ENCODE data around the gene MLYCD.

MLYCD gene

DNA sequence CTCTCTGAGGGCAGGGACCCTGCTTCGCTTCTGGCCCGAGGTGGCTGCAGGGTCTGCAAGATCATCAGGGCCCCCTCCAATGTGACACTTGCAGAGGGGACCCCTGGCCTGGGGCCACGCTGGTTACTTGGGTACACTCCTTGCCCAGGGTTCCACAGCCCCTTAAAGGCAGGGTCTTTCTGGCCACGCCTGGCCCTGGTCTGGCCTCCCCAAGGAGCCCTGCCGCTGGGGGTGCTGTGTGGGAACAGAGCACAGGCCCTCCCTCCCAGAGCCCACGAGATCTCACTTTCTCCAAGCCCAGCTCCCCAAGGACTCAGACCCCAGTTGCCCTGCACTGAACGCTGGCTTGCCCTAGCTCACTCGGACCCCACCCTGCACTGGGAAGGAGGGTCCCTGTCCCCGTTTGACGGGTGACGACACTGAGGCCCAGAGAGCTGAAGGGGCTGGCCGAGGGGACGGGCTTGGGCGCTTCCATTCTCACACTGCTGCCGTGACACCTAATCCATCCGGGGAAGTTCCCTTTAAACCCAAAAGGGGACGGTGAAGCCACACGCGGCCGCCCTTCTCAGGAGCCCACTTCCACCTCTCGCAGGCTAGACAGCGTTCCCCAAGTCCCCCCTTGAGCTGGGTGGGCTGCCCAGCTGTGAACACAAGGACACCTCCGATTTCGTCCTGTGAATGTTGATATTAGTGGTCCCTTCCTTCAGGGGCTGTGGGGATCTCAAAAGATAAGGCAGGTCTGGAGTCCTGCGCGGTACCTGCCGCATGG lies 27.2 kb downstream of the MLYCD start:
- DNase-seq (ENCODE audit: low spot score), result no peak

DNA sequence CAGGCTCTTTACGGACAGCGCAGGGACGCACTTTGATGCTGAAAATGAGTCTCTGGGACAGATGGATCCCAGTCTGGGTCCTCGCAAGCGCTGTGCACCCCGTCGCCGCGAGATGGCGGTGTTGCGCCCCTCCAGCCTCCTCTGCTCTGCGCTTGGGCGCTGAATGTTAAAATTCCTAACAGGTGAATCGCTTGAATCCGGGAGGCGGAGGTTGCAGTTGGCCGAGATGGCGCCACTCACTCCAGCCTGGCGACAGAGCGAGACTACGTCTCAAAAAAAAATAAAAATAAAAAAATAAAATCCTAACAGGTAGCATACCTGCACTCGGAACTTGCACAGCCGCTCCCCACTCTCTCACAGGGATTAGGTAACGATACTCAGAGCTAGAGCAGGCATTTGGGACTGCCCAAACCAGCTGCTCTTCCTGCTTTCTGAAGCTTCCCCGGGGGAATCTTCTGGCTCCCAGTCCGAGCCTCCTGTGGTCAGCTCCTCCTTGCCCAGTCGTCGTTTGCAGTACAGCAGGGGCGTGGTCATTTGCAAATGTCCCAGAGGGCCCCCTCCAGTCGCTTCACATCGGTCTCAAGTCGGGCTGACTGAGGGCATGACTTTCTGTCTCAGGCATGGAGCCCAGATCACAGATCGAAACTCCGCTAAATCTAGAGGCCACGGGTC lies 27.9 kb downstream of the MLYCD start:
- peak; percentile 93 for DNase-seq (ENCODE audit: low spot score)

DNA sequence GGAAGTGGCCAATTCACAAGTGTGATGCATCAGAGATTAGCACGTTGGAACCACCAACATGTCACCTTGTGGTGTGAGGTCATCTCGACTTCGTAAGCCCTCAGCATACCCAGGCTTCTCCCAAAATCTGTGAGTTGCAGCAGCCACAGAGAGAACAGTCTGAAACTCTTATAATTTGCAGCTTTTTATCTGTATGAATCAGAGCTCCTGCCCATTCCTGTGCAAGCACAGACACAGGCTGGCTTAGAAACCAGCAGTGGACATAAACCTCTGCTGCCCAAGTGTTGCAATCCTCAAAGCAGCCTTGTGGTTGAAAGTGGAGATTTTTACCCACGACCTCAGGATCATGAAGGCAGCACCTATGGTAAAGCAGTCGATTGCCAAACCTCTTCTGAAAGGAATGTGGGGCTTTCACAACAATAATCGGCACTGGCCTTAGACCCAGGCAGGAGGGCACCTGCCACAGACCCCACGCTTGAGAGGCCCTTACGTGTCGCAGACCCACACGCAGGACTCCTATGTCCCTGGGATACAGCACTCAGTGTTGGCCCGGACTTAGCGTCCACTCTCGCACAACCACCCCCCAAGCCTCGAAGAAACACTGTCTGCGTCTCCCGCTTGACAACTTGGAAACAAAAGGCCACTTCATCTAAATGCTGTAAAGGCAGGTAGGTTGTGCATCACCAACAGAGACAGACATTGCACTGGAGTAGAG lies 29.6 kb downstream of the MLYCD start:
- DNase-seq (ENCODE audit: low spot score), result peak; percentile 84

DNA sequence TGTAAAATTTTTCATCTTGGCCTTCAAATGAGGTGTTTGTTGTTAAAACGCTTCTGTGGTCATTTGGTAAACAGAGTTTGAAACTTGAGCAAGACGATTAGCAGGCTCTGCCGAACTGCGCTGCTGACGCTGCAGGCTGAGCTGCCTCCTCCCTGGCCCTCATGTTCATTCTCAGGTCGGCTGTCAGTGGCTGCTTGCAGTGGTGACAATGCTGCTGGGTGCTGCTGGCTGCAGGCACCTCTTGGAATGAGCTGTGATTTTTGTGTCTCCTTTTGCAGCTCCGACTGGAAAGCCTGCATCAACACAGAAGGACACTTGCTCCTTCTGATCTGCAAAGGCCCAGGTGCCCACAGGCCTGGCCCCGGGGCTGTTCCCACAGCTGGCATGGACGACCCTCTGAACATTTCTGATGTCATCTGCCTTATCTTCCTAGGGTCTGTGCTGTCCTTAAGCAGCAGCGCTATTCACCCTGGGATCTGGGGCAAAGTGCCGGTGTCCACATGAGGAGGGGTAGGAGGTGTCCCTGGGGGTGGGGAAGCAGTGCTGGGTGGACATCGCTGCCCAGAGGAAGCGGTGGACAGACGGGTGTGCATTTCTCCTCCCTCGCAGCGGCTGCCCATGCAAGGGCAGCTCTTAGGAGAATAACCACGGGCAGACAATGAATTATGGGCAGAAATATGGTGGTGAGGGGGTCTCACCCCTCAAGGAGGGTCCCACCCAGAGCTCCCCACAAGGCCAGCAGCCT lies 31.1 kb downstream of the MLYCD start:
- DNase-seq (ENCODE audit: low spot score), result no peak

DNA sequence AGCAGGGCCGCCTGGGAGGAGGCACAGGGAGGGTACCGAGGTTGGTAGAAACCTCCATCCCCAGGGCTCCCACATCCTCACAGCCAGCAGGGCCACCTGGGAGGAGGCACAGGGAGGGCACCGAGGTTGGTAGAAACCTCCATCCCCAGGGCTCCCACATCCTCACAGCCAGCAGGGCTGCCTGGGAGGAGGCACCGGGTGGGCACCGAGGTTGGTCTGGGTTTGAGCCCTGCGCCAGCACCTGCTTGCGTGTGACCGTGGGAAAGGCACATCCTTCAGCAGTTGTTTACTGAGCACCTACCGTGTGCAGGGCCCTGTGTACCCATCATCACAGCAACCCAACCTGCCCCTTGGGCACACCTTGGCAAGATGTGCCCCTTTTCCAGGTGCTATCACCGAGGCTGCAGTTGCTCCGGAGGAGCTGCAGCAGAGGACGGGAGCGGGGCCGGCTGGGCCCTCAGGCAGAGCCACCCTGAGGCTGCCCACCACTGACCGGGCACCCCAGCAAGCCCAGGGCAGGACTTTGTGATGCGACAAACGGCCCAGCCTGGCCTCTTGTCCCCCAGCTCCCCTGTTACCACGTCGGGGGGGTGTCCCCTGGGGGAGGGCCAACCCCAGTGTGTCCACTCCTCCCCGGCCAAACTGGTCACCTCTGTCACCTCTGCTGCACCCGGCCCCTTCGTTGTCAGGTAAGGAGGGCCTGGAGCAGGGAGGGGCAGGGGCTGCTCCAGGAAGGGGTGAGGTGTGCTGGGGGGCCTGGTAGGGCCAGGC lies 32.0 kb downstream of the MLYCD start:
- no peak for DNase-seq (ENCODE audit: low spot score)

DNA sequence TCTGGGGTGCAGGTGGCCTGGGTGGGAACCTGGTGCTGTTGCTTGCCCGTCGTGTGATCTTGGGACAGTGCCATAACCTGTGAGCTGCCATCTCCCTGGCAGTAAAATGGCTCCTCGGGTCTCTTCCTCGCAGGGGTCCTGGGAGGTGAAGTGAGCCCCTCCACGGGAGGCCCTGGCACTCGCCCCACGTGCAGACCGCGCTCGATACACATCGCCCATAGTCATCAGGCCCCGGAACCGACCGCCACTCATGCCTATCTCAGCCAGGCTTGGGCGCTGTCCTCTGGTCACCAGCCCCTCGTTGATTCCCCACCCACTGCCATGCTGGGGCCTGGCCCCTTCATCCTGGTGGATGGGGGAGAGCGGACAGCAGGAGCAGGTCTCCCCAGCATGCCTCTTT lies 32.6 kb downstream of the MLYCD start:
- no peak for DNase-seq (ENCODE audit: low spot score)

DNA sequence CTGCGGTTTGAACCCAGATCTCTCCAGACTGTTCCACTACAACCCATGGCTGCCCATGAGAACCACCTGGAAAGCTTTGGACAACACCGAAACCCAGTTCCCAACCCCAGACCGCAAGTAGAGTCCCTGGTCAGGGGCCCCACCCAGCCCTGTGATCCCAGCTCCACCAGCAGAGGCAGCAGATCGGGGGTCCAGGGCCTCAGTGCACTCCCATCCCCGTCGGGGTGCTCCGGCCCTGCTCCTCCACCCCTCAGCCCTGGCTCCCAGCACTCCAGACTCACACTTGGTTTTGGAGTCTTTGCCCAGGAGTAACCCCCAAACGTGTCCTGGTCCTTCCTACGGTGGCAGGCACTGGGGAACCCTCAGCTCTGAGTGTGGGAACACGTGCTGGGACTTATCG lies 33.4 kb downstream of the MLYCD start:
- no peak for DNase-seq (ENCODE audit: low spot score)

DNA sequence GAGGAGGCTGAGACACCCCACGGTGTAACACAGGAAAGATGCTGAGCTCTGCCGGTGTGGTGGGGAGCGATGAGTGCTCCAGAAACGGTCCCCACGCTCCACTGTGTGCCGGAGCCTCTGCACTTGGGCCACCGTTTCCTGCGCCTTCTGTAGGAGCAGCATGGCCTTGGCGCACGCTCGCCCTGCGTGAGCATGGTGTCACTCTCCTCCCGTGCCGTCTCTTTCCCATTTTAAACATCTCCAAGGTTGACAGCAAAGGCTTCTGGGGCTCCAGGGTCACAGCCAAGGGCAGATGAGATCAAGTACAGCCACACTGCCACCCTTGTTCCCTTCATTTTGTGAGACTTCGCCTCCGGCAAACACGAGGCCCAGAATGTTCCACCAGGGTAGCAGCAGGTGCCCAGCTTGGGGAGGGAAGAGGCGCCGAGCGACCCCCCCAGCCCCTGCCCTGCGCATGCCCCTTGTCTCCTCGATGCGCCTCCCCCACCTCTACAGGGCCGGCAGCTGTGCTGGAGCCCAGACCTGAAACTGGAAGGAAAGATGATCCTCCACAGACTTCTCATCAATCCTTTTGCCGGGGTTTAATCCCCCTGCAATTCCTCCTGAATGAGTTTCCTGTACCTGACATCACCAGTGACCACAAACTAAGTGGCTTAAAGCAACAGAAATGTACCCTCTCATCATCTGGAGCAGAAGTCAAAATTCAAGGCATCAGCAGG lies 34.2 kb downstream of the MLYCD start:
- DNase-seq (ENCODE audit: low spot score), result no peak

DNA sequence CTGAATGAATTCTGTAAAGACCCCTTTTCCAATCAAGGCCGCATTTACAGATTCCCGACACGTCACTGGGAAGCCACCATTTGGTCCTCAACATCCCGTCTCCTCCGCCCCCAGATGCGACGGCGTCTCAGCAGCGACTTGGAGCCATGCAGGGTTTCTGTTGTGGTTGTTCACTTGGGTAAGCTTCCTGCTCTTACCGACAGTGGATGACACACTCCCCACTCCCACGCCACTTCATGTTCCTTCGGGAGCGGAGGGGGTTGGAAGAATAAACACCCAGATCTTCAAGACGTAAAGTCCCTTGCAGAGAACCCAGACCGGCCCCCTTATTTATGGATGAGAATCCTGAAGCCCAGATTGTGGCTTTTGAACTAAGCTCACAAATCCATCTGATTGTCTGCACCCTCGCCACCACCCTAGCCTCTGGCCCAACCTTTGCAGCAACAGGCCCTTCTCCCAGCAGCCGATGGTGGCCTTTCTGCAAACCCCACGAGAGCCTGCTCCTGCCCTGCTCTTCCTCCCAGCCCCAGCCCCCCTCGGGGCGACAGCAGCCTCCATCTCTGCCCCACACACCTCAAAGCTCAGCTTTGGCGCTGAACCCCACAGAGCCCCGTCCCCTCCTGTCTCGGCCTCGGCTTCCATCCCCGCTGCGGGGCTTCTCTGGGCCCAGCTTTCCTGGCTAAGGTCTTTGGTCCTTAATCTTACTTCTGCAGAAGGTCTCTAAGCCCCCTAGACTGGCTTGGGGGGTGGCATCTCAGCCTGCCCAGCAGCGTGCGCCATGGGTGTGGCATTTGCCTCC lies 35.2 kb downstream of the MLYCD start:
- DNase-seq (ENCODE audit: low spot score), result peak; percentile 56

DNA sequence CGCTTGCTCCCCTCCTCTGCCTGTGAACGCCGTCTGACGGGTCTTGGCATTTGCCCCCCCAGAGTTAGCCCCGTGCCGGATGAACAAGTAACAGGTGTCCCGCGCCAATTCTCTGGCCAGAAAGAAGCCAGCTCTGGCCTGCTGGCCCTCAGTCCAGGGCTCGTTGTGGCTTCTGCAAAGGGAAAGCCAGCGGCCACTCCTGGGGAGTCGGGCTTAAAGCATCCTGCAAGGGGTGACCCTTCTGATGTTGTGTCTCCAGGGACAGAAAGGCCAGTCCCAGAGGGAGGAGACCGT lies 35.7 kb downstream of the MLYCD start:
- no peak for DNase-seq (ENCODE audit: low spot score)

DNA sequence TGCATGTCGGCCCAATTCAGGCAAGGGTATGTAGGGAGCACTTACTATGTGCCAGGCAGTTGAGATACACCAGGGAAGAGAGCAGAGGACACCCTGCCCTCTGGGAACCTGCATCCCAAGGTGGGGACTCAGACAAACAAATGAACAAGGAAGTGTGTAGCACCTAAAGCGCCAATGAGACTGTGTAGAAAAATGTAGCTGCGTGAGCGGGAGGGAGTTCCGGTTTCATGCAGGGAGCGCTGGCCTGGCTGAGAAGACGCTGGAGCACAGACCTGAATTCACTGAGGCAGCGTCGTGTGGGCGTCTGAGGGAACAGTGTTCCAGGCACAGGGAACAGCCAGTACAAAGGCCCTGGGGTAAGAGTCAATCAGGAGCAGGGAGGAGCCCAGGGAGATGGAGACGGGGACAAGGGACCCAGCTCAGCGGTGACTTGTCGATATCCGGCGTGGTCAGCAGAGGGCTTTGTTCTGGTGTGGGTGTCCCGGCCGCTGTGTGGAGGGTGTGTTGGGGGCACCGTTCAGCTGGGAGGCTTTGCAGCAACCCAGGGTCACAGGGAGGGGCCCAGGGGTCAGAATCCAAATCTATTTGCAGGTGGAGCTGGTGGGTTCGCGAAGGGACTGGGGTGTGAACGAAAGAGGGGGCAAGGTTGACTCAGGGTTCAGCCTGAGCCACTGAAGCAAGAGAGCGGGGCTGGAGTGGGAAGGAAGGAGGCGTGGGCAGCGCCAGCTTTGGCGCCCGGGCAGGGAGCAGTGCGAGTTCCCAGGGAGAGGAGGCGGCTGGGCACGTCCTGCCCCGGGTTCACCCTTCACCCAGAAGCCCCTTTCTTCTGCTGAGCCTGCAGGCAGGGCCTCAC lies 36.3 kb downstream of the MLYCD start:
- no peak for DNase-seq (ENCODE audit: low spot score)

DNA sequence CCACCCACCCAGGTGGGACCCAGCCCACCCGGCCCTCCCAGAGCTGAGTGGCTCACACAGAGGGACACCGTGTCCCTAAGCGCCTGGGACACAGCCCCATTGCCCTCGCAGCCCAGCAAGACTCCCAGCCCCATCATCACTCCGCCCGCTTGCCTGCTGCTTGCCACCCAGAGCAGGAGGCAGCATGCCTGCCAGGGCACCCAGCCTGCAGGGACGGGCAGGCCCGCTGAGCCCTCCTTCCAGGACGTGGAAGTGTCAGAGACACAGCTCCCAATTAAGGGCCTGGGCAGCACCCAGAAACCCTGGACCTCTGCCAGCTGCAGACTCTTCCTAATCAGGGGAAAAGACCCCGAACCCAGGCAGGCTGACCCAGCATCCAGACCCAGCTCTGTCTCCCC lies 36.9 kb downstream of the MLYCD start:
- no peak for DNase-seq (ENCODE audit: low spot score)

DNA sequence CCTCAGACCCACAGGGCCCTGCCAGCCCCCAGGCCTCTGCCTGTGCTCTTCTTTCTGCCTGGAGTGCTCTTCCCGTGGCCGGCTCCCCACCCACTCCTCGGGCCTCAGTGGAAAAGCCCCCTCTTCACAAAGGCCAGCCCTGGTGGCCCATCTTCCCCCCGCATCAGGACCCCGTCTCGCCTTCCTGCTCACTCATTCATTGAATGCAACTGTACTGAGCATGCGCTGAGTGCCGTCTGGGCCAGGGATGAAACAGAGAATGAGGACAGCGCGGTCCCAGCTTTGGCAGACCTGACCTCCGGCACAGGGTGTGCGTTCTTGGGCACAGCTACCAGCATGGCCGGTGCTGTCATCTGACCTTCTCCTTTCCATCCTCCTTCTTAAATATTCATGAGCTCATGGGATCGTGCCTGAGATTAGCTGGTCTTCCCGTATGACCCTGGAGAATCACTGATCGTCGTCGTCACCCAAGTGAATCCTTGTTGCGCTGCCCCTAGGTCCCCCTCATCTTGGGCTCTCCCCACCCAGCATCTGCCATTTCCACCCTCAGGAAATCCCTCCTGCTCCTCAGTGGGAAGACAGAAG lies 37.8 kb downstream of the MLYCD start:
- DNase-seq (ENCODE audit: low spot score), result no peak

DNA sequence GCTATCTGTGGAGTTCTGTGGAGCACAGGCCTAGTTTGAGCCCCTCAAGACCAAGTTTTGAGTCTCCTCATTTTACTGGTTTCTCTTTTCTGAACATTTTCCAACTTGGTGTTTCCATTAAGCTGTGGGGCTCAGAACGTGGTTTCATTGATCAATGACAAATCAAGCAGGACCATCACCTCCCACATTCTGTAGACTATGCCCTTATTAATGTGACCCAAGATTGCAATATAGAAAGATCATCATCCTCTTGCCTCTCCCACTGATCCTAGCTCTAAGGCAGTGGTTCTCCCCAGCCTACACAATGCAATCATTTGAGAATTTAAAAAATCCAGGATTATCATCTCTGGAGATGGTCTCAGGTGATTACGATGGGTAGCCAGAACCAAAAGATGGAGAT lies 38.4 kb downstream of the MLYCD start:
- DNase-seq (ENCODE audit: low spot score), result no peak

DNA sequence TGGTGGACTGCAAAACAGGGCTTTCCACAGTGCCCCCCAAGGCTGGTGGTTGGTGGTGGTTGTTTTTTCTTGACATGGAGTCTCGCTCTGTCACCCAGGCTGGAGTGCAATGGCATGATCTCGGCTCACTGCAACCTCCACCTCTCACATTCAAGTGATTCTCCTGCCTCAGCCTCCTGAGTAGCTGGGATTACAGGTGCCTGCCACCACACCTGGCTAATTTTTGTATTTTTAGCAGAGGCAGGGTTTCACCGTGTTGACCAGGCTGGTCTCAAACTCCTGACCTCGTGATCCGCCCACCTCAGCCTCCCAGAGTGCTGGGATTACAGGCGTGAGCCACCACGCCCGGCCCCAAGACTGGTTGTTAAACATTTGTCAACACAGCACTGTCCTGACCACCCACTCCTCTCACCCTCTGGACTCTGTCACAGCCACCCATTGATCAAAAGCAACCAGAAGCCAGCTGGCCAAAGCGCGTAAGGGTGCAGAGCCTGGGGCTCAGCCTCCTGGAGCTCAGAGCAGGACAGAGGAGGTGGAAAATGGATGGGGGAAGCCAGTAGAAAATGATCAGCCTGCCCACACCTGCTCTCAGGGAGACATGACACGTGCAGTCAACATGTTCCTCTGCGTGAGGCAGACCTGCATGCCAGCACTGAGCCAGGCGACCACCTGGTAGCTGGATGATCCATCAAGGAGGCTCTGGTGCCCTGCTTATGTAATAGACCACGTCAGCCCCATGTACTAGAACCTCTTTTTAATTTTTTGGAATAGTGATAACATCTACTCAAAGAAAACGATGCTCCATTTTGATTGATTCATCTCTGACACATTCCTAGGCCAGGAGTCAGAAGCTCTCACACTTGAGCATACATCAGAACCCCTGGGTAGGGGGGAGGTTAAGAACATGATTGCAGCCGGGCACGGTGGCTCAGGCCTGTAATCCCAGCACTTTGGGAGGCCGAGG lies 39.3 kb downstream of the MLYCD start:
- no peak for DNase-seq (ENCODE audit: low spot score)

DNA sequence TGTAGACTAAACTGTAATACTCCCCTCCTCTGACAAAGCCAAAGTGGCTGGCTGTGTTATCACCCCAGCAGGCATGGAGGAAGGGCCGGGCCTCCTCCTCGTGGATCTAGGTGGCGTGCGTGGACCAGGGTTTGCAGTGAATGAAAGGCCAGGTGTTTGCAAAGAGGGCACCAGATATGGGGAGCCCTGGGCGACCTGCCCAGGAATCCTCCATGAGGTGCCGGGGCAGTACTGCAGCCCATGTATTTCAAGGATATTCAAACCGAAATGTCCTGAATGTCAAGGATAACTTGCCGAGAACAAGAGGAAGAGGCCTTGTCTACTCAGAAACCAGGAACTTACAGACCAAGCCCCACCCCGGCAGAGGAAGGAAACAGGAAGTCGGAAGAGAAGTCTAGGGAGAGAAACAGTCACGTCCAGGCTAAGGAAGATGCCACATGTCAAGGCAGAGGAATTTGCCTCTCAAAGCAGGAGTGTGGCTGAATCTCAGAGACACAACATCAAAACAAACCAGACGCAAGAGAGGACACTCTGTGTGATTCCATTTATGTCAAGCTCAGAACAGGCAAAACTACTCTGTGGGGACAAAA lies 40.4 kb downstream of the MLYCD start:
- no peak for DNase-seq (ENCODE audit: low spot score)

DNA sequence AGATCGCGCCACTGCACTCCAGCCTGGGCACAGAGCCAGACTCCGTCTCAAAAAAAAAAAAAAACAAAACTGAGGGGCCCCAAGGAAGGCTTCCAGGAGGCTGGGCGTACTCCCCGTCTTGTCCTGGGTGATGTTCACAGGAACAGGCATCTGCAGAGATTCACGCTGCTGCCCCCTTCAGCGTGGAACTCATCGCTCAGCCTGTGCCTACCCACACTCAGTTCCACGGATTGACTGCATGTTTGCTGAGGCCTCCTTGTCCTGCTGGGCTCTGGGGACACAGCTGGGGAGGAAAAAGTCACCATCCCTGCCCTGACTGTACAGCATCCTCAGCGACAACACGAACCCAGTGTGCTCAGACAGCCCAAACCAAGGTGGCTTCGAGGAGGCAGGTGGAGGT lies 41.2 kb downstream of the MLYCD start:
- DNase-seq (ENCODE audit: low spot score), result no peak
